OCI-LY3 (cell line): Measurements from ENCODE around the gene MATN1.

Source experiments
- CTCF ChIP-seq: fragments of 200-600, 300-600 bp; sonication (generic); IDR thresholded peaks from 2 replicates; pipeline ENCODE4 v1.5.1; 2014; ENCODE audit warnings: antibody characterized with exemption, low read length, low read depth
- EZH2phosphoT487 ChIP-seq: fragments of 200-600 bp; shearing (Covaris generic); IDR thresholded peaks from 2 replicates; pipeline ENCODE4 v1.6.1; 2018; ENCODE audit warnings: antibody characterized with exemption, mixed run types, low read depth

- TF ChIP-seq CTCF (no peak), EZH2phosphoT487 (no peak)
Measured at GRCh38 chr1:30729901-30730300, 6.5 kb upstream of the MATN1 start.
